Activated gamma-delta T cell treated with anti-CD3 and anti-CD28 coated beads, Interleukin-2, amount 50 U/mL, for 16 hours (primary cell): ENCODE measurements around the gene KRTAP10-9.
"Not testable (repeated sequence)": the region's sequence is repeated elsewhere in the genome, so short reads cannot be mapped to it uniquely, and the experiment has no call there.

Experiments used
- DNase-seq: peaks from one replicate; pipeline ENCODE4 v3.0.0-alpha.2; 2020; ENCODE audit warnings: low read depth

Gene KRTAP10-9

DNA sequence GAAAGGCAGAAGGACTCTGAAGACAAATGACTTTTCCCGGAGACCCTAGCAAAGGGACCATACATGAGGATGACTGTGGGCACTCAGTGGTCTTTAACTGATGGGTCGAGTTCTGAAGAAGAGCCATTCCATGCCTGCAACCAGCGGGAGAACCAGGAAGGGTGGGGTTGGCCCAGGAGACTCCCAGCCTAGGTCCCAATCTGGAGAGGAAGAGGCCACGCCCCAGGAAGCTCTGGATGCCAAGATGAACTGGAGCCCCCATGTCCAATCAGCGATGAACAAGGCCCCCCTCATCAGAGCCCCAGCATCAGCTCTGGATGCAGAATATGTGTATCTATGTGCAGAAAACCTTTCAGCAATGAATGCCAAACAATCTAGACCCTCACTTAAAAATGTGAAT, 13.9 kb downstream of the KRTAP10-9 start:
- DNase-seq, result no peak

DNA sequence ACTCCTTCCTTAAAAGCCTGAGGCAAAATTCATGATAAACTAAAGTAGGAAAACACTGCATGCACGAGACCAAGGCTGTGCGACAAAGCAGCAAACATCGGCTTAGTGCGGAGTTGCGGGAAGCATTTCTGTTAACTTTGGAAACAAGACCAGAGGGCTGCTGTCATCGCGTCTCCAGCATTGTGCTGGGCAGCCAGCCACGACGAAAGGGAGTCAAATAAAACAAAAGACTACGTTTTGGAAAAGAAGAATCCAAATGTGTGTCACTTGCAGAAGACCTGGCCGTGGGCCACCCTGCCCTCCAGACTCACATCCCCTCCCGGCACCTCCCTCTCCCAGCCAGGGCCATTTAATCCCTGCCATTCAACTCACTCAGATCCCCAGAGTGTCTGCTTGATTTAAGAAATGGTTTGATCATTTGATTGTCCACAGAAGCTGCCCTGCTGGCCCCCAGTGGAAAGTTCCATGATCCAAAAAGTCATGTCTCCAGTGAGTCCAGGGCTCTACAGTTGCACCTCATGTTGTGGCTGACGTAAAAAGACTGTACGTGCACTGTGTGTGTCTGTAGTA, 16.9 kb downstream of the KRTAP10-9 start:
- no peak for DNase-seq

DNA sequence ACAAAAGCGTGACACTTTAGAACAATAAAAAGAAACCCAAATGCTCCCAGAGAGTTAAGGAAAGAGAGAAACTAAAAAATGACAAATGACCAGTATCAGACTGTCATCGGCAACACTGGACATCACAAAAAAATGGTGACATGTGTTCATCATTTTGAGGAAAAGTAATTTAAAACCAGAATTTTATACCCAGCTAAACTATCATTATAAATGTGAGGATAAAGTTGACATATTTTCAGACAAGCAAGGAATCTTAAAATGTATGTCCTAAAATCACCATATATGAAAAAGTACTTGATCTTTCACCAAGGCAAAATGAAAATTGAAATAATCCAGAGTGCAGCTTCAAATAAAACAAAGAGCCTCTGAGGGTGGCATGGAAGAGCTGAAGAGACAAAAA, 18.0 kb downstream of the KRTAP10-9 start:
- no peak for DNase-seq

DNA sequence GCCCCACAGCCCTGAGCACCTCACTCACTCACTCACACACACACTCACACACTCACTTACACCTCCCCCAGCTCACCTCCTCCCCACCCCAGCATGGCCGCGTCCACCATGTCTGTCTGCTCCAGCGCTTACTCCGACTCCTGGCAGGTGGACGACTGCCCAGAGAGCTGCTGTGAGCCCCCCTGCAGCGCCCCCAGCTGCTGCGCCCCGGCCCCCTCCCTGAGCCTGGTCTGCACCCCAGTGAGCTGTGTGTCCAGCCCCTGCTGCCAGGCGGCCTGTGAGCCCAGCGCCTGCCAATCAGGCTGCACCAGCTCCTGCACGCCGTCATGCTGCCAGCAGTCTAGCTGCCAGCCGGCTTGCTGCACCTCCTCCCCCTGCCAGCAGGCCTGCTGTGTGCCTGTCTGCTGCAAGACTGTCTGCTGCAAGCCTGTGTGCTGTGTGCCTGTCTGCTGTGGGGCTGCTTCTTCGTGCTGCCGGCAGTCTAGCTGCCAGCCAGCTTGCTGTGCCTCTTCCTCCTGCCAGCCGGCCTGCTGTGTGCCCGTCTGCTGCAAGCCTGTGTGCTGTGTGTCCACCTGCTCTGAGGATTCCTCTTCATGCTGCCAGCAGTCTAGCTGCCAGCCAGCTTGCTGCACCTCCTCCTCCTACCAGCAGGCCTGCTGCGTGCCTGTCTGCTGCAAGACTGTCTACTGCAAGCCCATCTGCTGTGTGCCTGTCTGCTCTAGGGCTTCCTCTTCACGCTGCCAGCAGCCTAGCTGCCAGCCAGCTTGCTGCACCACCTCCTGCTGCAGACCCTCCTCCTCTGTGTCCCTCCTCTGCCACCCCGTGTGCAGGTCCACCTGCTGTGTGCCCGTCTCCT, 19.7 kb downstream of the KRTAP10-9 start, which contains the start of gene KRTAP10-11:
KRTAP10-11 (plus strand) TSS at position 49 of the 856 bp plus-strand sequence; CDS start at position 94, 45 bp downstream.
- not testable (repeated sequence) for DNase-seq

DNA sequence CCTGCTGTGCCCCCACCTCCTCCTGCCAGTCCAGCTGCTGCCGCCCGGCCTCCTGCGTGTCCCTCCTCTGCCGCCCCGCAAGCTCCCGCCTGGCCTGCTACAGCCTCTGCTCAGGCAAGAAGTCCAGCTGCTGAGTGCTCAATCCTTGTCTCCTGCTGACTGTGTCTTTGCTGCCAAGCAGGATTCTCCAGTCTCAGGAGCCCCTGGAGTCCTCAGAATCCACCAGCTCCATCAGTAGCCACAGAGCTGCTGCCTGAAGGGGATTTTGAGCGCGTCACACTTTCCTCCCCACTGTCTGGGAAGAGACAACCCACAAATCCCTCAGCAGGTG, 20.3 kb downstream of the KRTAP10-9 start:
- DNase-seq, result no peak

DNA sequence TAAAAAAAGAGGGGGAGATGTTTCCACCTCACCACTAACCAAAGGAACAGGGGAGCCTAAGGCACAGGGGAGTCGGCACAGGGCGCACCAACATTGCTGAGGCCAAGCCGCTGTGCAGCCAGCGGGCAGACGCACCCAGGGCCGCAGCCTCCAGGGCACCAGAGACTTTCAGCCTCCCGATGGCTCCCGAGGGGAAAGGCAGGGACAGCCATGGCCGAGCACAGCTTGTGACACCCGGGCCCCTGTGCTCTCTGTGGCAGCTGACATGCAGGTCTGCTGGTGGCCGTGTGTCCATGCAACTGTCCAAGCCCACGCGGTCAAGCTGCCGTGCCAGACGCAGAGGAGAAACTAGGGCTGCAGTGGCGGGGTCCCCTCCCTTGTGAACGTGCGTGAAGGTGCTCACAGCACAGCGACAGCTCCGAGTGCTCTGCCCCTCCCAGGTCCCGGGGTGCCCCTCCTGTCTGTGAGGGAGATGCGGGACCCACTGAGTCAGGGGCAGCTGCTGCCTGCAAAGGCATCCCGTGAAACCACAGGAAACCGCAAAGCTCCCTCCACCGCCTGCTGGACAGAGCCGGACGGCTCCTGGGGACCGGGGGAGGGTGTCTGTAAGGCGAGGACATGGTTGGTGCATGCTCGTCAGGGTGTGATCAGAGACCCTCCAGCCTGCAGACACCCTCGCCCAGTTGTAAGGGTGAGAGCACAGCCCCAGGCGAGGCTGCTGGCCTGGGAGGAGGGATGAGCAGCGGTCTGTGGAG, 21.8 kb downstream of the KRTAP10-9 start:
- DNase-seq, result no peak

DNA sequence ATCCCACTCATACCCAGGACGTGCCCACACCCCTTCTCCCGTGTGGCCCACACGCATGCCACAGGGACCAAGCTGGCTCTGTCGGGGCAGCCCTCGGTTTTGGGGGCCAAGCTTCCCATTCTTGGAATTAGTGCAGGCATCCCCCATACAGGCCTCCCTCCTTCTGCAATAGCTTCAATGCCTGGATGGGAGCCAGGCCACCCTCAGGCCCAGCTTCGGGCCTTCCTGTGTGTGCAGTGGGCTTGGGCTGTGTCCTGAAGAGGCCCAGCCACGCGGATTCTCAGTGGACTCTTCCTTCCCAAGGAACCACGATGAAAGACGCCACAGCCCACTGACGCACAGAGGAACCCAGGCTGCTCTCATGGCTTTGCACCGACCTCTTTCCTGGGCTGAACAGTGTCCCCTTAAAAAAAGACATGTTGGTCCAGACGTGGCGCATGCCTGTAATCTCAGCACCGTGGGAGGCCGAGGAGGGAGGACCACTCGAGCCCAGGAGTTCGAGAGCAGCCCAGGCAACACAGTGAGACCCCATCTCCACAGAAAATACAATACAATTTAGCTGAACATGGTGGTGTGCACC, 22.7 kb downstream of the KRTAP10-9 start:
- DNase-seq, result no peak

DNA sequence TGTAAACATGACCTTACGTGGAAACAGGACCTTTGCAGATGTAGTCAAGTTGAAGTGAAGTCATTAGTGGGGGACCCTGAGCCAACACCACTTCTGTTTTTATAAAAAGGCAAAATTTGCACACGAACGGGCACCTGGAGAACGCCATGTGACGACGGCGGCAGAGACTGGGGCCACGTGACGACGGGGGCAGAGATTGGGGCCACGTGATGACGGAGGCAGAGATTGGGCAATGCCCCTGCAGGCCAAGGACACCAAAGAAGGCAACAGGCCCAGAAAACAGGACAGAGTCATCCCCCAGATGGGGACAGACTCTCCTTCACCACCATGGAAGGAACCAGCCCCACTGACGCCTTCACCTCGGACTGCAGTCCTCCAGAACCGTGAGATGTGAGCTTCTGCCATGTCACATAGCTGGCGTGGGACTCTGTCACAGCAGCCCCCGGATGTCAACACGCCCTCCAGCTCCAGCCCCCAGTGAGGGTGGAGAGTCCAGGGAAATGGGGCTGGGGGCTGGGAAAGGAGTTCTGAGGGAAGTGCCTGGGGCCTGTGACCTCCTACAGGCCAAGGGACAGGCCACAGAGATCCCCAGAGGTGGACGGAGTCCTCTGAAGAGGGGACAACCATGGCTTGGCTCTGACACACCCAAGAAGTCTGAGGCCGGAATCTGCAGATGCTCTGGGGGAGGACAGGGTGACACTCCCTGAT, 23.5 kb downstream of the KRTAP10-9 start:
- no peak for DNase-seq

DNA sequence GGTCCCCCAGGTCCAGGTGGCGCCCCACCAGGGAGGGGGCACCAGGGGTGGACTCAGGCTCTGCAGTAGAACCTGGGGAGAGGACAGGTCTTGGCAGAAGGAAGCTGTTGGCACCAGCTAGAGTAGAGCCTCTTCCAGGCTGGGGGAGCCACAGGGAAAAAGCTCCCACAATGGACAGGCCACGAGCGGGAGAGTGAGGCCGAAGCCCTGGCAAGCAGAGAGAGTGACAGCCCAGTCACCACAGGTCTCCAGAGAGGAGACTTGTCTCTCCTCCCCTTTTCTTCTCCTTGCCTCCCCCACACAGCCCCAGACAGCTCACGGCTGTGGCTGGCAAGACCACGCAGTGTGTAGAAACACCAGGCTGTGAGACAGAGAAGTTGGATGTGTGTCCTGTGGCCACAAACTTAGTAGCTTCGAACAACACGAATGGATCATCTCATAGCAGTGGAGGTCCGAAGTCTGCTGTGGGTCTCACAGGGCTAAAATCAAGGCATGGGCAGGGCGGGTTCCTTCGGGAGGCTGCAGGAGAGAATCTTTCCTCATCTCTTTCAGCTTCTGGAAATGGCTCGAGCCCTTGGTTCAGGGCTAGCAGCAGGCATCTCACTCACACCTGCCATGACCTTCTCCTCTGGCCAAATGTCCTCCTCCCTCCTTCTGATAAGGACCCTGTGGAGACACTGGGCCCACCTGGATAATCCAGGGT, 24.2 kb downstream of the KRTAP10-9 start:
- DNase-seq, result no peak

DNA sequence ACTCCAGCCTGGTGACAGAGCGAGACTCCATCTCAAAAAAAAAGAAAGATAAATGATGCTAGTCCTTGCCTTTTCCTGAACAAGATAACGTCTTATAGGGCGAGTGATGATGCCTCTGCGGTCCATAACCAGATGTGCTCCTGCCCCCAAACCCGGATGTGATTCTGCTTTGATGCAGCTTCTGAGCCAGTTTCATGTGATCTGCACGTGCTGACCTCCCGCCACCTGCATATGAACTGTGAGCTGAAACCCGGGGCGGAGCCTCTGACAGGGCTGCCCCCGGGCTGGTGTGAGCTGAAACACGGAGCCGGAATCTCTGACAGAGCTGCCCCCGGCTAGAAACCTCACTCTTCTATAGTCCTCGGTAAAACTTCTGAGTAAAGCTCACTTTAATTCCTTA, 26.2 kb downstream of the KRTAP10-9 start:
- no peak for DNase-seq

DNA sequence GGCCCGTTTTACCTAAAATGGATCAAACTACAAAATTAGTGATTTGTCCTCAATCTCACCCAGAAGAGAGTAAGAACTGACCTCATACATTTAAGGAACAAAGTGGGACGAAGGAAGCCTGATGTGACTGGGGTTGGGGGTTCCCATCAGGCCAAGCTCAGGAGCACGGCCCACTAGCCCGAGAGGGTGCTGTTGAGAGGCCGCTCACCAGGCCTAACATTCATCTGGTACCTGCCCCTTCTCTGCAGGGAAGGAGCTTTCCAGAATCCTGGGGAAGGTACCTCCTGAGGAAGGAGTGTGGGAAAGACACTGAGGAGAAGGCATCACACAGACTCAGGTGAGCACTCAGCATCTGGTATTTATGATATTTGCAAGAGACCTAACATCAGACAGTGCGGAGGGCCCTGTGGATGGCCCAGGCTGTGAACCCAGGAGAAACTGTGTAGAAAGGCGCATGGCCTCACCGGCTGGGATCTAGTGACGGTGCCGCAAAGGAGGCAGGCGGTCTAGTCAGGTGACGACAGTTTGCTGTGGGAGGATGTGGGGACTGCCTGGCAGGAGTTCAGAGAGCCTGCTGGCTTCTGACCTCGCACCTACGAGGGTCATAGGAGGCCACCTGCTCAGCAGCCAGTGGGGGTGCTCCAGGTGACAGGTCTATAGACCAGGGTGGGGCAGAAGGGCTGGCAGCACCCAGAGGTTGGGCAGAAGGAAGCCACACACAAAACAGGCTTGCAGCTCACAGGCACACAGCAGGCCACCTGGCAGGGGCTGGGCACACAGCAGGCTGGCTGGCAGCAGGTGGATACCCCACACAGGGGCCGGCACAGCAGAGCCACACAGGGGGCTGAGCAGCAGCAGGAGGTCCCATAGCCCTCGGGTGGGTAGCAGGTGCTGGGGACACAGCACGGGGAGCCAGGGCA, 27.0 kb downstream of the KRTAP10-9 start:
- DNase-seq, result peak; percentile 36

DNA sequence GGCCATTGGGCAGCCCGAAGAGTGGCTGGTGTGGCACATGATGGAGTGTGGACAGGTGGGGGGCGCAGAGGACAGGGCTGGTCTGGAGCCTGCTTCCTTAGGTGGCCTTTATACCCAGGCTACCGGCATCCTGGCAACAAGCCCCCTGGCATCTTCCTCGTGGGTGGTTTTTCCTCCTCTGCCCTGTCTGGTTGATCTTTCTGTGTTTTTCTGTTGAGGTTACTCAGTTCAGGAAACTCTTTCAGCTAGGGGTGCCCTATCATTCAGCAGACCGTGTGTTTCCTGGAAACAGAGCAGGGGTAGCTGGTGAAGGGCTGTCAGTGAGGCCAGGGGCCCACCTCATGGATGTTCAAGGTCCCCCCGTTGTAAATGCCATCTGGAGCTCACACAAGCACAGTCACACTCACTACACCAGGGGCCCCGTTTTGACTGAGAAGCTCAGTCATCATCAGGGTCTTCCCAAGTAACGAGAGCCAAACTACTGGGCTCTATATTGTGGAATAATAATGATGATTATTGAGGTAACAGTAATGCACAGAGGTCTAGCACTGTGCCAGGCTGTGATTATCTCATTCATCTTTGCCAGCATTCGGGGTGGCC, 27.8 kb downstream of the KRTAP10-9 start, which contains the start of gene KRTAP12-4:
KRTAP12-4 (minus strand) TSS at position 84 of the 600 bp plus-strand sequence; CDS start at position 39, 45 bp downstream.
- no peak for DNase-seq

DNA sequence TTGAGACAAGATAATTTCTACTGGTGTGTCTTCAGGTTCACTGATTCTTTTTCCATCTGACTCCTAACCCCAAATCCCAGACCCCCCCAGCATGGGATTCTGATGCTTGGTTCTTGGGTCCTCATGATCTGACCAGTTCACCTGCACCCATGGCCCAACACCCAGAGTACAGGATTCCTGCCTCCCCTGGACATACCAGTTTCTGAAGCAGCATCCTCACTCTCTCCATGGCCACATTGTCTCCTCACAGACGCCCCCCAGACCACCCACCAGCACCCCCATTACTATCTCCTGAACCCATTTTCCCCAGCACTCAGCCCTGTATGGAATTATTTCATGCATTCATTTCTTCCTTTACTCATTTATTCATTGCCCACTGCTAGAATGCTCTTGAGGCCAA, 30.0 kb downstream of the KRTAP10-9 start:
- DNase-seq, result no peak

DNA sequence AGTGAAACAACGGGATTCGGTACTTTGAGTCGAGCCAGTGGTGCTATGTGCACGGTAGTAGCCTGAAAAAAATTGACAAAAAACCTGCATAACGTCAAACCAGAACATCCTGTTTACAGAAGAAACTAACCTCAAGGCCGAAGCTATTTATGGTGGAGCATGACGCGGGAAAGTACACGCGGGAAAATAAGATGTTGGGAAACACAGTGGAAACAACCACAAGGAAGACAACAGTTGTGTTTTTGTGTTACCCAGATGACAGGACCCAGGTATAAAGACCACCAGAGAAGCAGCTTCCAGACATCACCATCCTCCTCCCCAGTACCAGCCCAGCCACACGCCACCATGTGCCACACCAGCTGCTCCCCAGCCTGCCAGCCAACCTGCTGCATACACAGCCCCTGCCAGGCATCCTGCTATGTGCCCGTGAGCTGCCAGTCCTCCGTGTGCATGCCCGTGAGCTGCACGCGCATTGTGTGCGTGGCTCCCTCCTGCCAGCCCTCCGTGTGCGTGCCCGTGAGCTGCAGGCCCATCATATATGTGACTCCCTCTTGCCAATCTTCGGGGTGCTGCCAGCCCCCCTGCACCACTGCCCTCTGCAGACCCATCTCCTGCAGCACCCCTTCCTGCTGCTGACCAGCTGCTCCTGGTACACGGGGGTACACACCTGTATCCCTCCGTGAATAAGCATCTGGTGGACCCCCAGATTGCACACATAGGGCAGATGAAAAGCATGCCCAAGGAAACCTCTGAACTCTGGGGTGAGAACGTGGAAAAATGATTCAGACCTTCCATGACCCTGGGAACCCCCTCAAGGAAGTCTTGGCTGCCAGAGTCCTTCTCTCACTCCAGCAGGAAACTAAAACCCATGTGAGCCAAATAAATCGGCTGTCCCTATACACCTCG, 31.0 kb downstream of the KRTAP10-9 start, which contains the start of gene KRTAP12-3:
KRTAP12-3 (plus strand) TSS at position 298 of the 906 bp plus-strand sequence; CDS start at position 346, 48 bp downstream.
- DNase-seq, result peak; percentile 14

DNA sequence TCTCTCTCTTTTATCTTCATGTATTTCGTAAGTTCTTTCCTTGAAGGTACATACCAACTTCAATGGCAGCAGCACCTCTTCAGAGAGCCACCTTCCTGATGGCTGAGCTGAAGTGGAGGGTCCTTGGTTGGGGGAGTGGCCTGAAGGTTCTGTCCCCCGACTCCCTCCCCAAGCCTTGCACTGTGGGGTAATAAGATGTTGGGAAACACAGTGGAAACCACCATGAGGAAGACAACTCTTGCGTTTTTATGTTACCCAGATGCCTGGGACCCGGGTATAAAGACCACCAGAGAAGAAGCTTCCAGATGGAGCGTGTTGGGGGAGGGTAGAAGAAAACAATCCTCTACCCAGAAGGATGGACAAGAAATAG, 31.6 kb downstream of the KRTAP10-9 start:
- DNase-seq, result no peak

DNA sequence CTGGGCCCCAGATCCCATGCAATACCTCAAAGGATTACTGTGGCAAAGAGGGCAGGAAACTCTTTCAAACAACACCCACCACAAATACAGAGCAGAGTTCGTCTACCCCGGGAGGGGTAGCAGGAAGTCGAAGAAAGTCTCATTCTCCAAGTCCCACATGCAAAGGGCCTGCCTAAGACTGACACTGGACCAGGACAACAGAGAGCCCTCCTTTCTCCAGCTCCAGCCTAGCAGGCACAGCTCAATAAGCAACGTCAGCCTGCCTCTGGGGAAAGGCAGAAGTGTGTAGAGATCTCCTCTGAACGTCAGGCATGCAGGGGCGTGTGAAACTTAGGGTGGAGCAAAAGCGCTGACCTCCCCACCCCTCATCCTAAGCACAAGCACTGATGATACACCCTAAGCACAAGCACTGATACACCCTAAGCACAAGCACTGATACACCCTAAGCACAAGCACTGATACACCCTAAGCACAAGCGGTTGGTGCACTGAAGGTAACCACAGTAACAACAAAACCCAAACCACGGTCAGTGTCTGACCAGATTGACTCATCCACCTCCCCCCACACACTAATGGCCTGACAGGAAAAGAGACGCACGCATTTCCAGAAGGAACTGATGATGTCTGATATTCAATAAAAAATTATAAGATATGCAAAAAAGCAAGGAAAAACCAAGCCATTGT, 32.2 kb downstream of the KRTAP10-9 start:
- DNase-seq, result no peak

DNA sequence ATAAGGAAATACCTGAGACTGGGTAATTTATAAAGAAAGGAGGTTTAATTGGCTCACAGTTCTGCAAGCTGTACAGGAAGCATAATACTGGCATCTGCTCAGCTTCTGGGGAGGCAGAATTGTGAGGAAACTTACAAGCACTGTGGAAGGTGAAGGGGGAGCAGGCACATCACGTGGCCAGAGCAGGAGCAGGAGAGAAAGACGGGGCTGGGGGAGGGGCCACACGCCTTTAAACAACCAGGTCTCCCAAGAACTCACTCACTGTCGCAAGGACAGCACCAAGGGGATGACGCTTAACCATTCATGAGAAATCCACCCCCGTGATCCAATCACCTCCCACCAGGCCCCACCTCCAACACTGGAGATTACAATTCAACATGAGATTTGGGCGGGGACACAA, 34.7 kb downstream of the KRTAP10-9 start:
- not testable (repeated sequence) for DNase-seq

DNA sequence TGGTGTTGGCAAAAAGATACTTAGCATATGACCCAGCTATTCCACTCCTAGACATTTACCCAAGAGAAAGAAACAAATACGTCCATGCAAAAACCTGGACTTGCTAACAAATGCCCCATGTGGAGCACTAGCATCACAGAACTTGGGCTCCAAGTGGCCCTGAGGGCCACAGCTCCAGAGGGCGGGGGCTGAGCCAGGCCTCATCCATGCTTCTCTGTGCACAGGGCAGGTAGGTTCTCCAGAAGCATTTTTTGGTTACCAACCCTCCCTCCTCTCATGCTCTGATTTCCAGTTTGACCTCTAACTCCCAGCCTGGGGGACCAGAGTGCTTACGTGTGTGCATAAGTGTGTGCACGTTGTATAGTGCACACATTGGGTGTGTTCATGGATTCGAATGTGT, 37.8 kb downstream of the KRTAP10-9 start:
- DNase-seq, result no peak
